Stimulated activated CD4-positive, alpha-beta T cell treated with anti-CD3 and anti-CD28 coated beads, Interleukin-15, amount 100 ng/mL, for 1 hour (primary cell): ENCODE measurements around the gene VPS51.
"Not testable (repeated sequence)": the region's sequence is repeated elsewhere in the genome, so short reads cannot be mapped to it uniquely, and the experiment has no call there.

Source experiments
- DNase-seq, 2 donors: peaks; one replicate each; pipeline ENCODE4 v3.0.0-alpha.2; 2020; ENCODE audit warnings: low read depth in 1 of 2, low spot score in 1 of 2

VPS51 gene

DNA sequence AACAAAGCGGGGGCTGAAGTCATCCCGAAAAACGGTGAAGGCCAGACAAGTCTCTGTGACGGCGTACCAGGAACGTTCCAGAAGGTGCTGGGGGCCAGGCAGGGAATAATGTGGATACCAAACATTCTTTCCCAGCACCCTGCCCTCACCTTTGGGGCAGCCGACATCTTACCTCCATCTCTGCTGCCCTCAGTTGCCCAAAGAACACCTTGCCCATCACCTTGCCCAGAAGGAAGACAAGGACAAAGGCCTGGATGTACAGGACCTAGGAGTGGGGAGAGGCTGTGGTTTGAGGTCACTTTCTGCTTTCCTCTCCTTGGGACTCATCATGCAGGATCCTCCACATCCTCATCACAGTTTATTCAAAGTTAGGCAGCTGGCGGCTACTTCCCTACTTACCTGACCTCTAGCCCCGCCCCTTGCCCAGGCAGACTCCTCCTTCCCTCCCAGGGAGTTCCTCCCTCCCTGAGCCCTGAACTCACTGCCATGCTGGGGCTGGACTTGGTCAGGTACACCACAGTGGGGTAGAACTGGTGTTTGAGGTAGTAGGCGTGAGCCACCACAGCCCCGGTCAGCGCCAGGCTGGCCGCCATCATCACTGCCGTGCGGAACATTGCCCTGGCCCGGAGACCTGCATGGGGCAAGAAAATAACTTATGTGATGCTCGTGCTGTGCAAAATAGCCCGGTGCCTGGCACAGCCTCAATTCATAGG lies 37.1 kb downstream of the VPS51 start:
- DNase-seq, result no peak

- no peak for DNase-seq
Measured at GRCh38 chr11:65133724-65134123, 37.7 kb downstream of the VPS51 start.

- DNase-seq, result peak; percentile 84 to 86
Measured at GRCh38 chr11:65134240-65134951, 38.4 kb downstream of the VPS51 start, which contains the start of gene SYVN1. SYVN1 (minus strand) TSS chr11:65134519; CDS start chr11:65133601, 918 bp downstream.

DNA sequence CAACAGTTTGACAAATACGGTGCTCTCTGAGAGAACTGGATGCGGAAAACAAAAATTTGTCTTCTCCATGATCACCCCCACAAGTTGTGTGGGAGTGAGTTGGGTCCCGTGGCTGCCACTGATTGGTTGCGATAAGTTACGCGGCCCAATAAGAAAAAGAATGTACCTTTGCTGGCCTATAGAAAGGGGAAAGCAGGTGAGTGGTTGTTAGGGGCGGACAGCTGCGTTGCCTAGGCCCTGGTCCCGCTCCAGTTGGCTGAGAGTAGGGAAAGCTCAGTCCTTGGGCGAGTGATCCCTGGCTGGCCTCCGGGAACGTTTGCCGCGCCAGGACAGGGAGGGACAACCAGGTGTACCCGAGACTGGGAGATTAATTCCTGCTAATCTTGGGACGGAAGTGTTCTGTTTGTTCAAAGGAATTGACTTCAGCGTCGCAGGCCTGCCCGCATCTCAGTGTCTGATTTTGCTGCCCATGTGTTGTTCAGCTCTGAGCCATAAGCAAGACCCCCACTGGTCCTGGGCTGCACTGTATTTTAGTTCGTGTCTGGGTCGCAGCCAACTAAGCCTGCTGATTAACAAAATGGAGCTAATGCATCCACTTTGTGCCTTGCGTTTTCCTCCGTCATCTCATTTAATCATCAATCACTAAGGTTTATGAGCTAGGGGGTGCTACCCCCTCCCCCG lies 39.1 kb downstream of the VPS51 start:
- peak; percentile 60 to 63 for DNase-seq

- DNase-seq, result no peak
Measured at GRCh38 chr11:65135633-65136145, 39.7 kb downstream of the VPS51 start.

GRCh38 chr11:65136515-65137096 lies 40.6 kb downstream of the VPS51 start:
- DNase-seq, result no peak

DNA sequence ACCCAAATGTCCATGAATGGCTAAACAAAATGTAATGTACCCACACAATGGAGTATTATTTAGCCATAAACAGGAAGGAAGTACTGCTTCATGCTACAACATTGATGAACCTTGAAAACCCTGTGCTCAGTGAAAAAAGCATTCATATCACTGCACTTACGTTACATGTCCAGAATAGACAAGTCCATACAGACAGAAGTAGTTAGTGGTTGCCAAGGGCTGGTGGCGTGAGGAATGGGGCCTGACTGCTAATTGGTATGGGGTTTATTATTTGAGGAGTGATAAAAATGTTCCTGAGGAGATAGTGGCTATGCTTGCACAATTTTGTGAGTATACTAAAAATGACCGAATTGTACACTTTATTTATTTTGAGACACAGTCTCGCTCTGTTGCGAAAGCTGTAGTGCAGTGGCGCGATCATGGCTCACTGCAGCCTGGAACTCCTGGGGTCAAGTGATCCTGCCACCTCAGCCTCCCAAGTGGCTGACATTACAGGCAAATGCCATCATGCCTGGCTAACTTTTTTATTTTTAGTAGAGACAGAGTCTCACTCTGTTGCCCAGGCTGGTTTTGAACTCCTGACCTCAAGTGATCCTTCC lies 46.0 kb downstream of the VPS51 start:
- no peak for DNase-seq

GRCh38 chr11:65147352-65148075 lies 51.5 kb downstream of the VPS51 start:
- DNase-seq, result no peak

- no peak for DNase-seq
Measured at GRCh38 chr11:65148657-65149056, 52.6 kb downstream of the VPS51 start.

- not testable (repeated sequence) for DNase-seq
Measured at GRCh38 chr11:65150131-65150508, 54.1 kb downstream of the VPS51 start.

GRCh38 chr11:65150509-65151299 lies 54.7 kb downstream of the VPS51 start:
- no peak for DNase-seq

GRCh38 chr11:65151331-65151899 lies 55.4 kb downstream of the VPS51 start:
- no peak for DNase-seq

DNA sequence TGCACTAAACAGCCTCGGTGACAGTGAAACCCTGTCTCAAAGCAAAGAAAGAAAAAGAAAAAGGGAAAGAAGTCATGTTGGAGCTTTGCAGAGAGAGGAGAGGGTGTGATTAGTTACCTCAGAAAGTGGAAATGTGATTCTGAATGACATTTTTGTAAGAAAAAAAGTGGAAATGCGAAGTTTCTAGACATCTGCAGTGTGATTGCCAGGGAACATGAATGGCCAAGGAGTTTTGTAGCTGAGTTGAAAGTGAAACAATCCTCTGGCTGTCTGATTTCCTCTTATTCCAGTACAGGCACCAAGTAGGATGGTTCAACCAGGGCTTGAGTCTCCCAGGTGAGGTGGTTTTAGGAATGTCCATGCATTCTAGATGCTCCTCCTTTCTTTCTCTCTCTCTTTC lies 56.1 kb downstream of the VPS51 start:
- DNase-seq, result no peak

DNA sequence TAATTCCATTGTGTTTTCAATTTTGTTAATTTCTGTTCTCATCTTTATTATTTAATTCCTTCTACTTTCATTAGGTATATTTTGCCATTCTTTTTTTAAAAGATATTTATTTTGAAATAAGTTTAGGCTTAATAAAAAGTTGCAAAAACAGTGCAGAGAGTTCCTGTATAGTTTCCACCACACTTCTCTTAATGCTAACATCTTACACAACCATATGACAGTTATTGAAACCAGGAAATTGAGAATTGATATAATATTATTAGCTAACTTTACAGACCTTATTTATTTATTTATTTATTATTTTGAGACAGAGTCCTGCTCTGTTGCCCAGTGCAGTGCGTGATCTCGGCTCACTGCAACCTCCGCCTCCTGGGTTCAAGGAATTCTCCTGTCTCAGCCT lies 60.2 kb downstream of the VPS51 start:
- no peak for DNase-seq

- no peak for DNase-seq
Measured at GRCh38 chr11:65156926-65157325, 60.9 kb downstream of the VPS51 start.

DNA sequence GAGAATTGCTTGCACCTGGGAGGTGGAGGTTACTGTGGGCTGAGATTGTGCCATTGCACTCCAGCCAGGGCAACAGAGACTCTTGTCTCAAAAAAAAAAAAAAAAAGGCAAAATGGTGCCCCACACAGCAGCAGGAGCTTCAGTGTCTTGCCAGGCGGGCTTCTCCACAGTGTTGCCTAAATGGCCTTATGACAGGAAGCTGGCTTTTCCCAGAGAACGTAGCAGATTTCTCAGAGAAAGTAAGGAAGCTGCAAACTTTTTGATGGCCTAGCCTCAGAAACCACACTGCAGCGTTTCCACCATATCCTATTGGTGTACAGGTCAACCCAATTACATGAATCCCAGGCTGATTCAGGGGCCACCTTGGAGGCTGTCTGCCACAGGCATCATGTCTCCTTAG lies 61.3 kb downstream of the VPS51 start:
- DNase-seq, result no peak

GRCh38 chr11:65159012-65159411 lies 63.0 kb downstream of the VPS51 start:
- DNase-seq, result no peak

DNA sequence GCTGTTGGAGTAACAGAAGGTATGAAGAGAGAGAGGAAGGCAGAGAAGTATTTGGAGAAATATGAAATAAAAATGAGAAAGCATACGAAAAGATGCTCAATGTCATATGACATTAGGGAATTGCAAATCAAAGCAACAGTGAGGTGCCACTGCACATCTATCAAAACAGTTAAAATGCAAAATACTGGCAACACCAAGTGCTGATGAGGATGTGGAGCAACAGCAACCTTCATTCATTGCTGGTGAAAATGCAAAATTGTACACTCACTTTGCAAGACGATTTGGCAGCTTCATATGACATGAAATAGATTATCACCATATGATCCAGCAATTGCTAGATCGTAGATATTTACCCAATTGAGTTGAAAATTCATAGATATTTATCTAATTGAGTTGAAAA lies 64.6 kb downstream of the VPS51 start:
- no peak for DNase-seq
